ENCODE measurements around the gene IL1R2. TPM values are rescaled to one million over a fixed set of nuclear protein-coding genes. Genes with fewer than 3 reads are reported as not detected.

The IL1R2 gene
- total RNA-seq, 1 experiment from 2014 or later = 0.22 TPM

GRCh38 chr2:101985793-101986164, 6.0 kb upstream of the IL1R2 start:
- H3K27ac Mint-ChIP-seq = no peak overlapping the region
- no peaks in the 10 kb centered on the region for H3K9me3 Mint-ChIP-seq
- TF ChIP-seq ZNF263 (CRISPR knock-in tag; IDR thresholded peaks at IDR 0.05; ENCODE audit: low read depth) (no peak), IRF1 (CRISPR knock-in tag; IDR thresholded peaks at IDR 0.05) (no peak), JUN (CRISPR knock-in tag; IDR thresholded peaks at IDR 0.05) (no peak), USF1 (CRISPR knock-in tag; IDR thresholded peaks at IDR 0.05) (no peak), MYBL2 (CRISPR knock-in tag; IDR thresholded peaks at IDR 0.05) (no peak), FOXJ3 (CRISPR knock-in tag; IDR thresholded peaks at IDR 0.05; ENCODE audit: borderline replicate concordance) (no peak), NFE2L1 (CRISPR knock-in tag; IDR thresholded peaks at IDR 0.05) (no peak), ZNF232 (CRISPR knock-in tag; IDR thresholded peaks at IDR 0.05) (no peak), ZNF121 (CRISPR knock-in tag; IDR thresholded peaks at IDR 0.05) (no peak), CREB1 (CRISPR knock-in tag; IDR thresholded peaks at IDR 0.05) (no peak), TEAD1 (CRISPR knock-in tag; IDR thresholded peaks at IDR 0.05) (no peak), OVOL2 (CRISPR knock-in tag; IDR thresholded peaks at IDR 0.05; ENCODE audit: borderline replicate concordance) (no peak)
- TF ChIP-seq, protein P1, sequence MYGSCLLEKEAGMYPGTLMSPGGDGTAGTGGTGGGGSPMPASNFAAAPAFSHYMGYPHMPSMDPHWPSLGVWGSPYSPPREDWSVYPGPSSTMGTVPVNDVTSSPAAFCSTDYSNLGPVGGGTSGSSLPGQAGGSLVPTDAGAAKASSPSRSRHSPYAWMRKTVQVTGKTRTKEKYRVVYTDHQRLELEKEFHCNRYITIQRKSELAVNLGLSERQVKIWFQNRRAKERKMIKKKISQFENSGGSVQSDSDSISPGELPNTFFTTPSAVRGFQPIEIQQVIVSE (CRISPR knock-in tag; IDR thresholded peaks at IDR 0.05; ENCODE audit: borderline replicate concordance) = no peak
- TF ChIP-seq, protein P2, sequence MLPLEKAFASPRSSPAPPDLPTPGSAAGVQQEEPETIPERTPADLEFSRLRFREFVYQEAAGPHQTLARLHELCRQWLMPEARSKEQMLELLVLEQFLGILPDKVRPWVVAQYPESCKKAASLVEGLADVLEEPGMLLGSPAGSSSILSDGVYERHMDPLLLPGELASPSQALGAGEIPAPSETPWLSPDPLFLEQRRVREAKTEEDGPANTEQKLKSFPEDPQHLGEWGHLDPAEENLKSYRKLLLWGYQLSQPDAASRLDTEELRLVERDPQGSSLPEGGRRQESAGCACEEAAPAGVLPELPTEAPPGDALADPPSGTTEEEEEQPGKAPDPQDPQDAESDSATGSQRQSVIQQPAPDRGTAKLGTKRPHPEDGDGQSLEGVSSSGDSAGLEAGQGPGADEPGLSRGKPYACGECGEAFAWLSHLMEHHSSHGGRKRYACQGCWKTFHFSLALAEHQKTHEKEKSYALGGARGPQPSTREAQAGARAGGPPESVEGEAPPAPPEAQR (CRISPR knock-in tag; IDR thresholded peaks at IDR 0.05) = no peak
- TF ChIP-seq, protein P3, sequence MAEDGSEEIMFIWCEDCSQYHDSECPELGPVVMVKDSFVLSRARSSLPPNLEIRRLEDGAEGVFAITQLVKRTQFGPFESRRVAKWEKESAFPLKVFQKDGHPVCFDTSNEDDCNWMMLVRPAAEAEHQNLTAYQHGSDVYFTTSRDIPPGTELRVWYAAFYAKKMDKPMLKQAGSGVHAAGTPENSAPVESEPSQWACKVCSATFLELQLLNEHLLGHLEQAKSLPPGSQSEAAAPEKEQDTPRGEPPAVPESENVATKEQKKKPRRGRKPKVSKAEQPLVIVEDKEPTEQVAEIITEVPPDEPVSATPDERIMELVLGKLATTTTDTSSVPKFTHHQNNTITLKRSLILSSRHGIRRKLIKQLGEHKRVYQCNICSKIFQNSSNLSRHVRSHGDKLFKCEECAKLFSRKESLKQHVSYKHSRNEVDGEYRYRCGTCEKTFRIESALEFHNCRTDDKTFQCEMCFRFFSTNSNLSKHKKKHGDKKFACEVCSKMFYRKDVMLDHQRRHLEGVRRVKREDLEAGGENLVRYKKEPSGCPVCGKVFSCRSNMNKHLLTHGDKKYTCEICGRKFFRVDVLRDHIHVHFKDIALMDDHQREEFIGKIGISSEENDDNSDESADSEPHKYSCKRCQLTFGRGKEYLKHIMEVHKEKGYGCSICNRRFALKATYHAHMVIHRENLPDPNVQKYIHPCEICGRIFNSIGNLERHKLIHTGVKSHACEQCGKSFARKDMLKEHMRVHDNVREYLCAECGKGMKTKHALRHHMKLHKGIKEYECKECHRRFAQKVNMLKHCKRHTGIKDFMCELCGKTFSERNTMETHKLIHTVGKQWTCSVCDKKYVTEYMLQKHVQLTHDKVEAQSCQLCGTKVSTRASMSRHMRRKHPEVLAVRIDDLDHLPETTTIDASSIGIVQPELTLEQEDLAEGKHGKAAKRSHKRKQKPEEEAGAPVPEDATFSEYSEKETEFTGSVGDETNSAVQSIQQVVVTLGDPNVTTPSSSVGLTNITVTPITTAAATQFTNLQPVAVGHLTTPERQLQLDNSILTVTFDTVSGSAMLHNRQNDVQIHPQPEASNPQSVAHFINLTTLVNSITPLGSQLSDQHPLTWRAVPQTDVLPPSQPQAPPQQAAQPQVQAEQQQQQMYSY (CRISPR knock-in tag; IDR thresholded peaks at IDR 0.05) = no peak
- TF ChIP-seq, protein P4, sequence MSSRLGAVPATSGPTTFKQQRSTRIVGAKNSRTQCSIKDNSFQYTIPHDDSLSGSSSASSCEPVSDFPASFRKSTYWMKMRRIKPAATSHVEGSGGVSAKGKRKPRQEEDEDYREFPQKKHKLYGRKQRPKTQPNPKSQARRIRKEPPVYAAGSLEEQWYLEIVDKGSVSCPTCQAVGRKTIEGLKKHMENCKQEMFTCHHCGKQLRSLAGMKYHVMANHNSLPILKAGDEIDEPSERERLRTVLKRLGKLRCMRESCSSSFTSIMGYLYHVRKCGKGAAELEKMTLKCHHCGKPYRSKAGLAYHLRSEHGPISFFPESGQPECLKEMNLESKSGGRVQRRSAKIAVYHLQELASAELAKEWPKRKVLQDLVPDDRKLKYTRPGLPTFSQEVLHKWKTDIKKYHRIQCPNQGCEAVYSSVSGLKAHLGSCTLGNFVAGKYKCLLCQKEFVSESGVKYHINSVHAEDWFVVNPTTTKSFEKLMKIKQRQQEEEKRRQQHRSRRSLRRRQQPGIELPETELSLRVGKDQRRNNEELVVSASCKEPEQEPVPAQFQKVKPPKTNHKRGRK (CRISPR knock-in tag; IDR thresholded peaks at IDR 0.05; ENCODE audit: borderline replicate concordance) = no peak
- TF ChIP-seq, protein P5, sequence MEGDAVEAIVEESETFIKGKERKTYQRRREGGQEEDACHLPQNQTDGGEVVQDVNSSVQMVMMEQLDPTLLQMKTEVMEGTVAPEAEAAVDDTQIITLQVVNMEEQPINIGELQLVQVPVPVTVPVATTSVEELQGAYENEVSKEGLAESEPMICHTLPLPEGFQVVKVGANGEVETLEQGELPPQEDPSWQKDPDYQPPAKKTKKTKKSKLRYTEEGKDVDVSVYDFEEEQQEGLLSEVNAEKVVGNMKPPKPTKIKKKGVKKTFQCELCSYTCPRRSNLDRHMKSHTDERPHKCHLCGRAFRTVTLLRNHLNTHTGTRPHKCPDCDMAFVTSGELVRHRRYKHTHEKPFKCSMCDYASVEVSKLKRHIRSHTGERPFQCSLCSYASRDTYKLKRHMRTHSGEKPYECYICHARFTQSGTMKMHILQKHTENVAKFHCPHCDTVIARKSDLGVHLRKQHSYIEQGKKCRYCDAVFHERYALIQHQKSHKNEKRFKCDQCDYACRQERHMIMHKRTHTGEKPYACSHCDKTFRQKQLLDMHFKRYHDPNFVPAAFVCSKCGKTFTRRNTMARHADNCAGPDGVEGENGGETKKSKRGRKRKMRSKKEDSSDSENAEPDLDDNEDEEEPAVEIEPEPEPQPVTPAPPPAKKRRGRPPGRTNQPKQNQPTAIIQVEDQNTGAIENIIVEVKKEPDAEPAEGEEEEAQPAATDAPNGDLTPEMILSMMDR (IDR thresholded peaks at IDR 0.05) = no peak
- TF ChIP-seq, protein P6, sequence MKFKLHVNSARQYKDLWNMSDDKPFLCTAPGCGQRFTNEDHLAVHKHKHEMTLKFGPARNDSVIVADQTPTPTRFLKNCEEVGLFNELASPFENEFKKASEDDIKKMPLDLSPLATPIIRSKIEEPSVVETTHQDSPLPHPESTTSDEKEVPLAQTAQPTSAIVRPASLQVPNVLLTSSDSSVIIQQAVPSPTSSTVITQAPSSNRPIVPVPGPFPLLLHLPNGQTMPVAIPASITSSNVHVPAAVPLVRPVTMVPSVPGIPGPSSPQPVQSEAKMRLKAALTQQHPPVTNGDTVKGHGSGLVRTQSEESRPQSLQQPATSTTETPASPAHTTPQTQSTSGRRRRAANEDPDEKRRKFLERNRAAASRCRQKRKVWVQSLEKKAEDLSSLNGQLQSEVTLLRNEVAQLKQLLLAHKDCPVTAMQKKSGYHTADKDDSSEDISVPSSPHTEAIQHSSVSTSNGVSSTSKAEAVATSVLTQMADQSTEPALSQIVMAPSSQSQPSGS (CRISPR knock-in tag; IDR thresholded peaks at IDR 0.05; ENCODE audit: borderline replicate concordance, low read depth) = no peak
- TF ChIP-seq, protein P7, sequence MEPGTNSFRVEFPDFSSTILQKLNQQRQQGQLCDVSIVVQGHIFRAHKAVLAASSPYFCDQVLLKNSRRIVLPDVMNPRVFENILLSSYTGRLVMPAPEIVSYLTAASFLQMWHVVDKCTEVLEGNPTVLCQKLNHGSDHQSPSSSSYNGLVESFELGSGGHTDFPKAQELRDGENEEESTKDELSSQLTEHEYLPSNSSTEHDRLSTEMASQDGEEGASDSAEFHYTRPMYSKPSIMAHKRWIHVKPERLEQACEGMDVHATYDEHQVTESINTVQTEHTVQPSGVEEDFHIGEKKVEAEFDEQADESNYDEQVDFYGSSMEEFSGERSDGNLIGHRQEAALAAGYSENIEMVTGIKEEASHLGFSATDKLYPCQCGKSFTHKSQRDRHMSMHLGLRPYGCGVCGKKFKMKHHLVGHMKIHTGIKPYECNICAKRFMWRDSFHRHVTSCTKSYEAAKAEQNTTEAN (CRISPR knock-in tag; IDR thresholded peaks at IDR 0.05) = no peak
- POLR2A ChIA-PET = no interaction called here
- H3K27me3 Mint-ChIP-seq (ENCODE audit: low read depth) = no peaks in the 10 kb centered on the region
- peaks cover 22% of the 10 kb centered on the region for H3K4me1 Mint-ChIP-seq
- ATAC-seq (no peak), DNase-seq (ENCODE audit: low spot score) (no peak)
- no peak overlapping the region for H3K4me3 Mint-ChIP-seq
- CTCF ChIA-PET = interaction anchor here (1.6 kb wide), 1 partner anchor 21 kb away, joined by 3 read pairs; no protein-coding TSS in a partner anchor
- no peaks in the 10 kb centered on the region for H3K36me3 Mint-ChIP-seq
